ENCODE measurements around the gene TBC1D32.
"Not testable (repeated sequence)": the region's sequence is repeated elsewhere in the genome, so short reads cannot be mapped to it uniquely, and the experiment has no call there.

Gene TBC1D32

GRCh38 chr6:121105461-121105860 is 228.8 kb downstream of the TBC1D32 start:
- DNase-seq (ENCODE audit: extremely low read depth, insufficient read length), result no peak
- Histone ChIP-seq H3K4me3 (replicated peaks; ENCODE audit: low read depth, low read length) (no peak overlapping the region), H3K36me3 (ENCODE audit: control insufficient read depth, insufficient read depth, low read length) (no peaks in the 10 kb centered on the region), H3K27me3 (replicated peaks; ENCODE audit: control insufficient read depth, insufficient read depth, low read length) (no peaks in the 10 kb centered on the region)
- no peak for TF ChIP-seq CTCF (IDR thresholded peaks at IDR 0.05; ENCODE audit: insufficient read depth, low read length, poor library complexity, severe bottlenecking)

GRCh38 chr6:121093928-121094327 is 240.4 kb downstream of the TBC1D32 start:
- no peak for DNase-seq (ENCODE audit: extremely low read depth, insufficient read length)
- Histone ChIP-seq H3K27me3 (replicated peaks; ENCODE audit: control insufficient read depth, insufficient read depth, low read length) (no peaks in the 10 kb centered on the region), H3K4me3 (replicated peaks; ENCODE audit: low read depth, low read length) (no peak overlapping the region), H3K36me3 (ENCODE audit: control insufficient read depth, insufficient read depth, low read length) (no peaks in the 10 kb centered on the region)
- no peak for TF ChIP-seq CTCF (IDR thresholded peaks at IDR 0.05; ENCODE audit: insufficient read depth, low read length, poor library complexity, severe bottlenecking)

GRCh38 chr6:121090492-121090891 is 243.8 kb downstream of the TBC1D32 start:
- no peak for DNase-seq (ENCODE audit: extremely low read depth, insufficient read length)
- no peak for TF ChIP-seq CTCF (IDR thresholded peaks at IDR 0.05; ENCODE audit: insufficient read depth, low read length, poor library complexity, severe bottlenecking)
- no peaks in the 10 kb centered on the region for H3K36me3 ChIP-seq (ENCODE audit: control insufficient read depth, insufficient read depth, low read length)

GRCh38 chr6:121086876-121087275 is 247.4 kb downstream of the TBC1D32 start:
- Histone ChIP-seq H3K4me3 (replicated peaks; ENCODE audit: low read depth, low read length) (no peak overlapping the region), H3K27me3 (replicated peaks; ENCODE audit: control insufficient read depth, insufficient read depth, low read length) (no peaks in the 10 kb centered on the region), H3K36me3 (ENCODE audit: control insufficient read depth, insufficient read depth, low read length) (no peaks in the 10 kb centered on the region)
- TF ChIP-seq CTCF (IDR thresholded peaks at IDR 0.05; ENCODE audit: insufficient read depth, low read length, poor library complexity, severe bottlenecking), result no peak
- no peak for DNase-seq (ENCODE audit: extremely low read depth, insufficient read length)

More at GRCh38 chr6:121090492-121090891, 243.8 kb downstream of the TBC1D32 start:
- Histone ChIP-seq H3K27me3 (replicated peaks; ENCODE audit: control insufficient read depth, insufficient read depth, low read length) (no peaks in the 10 kb centered on the region), H3K4me3 (replicated peaks; ENCODE audit: low read depth, low read length) (no peak overlapping the region)

GRCh38 chr6:121076119-121076518 is 258.2 kb downstream of the TBC1D32 start:
- TF ChIP-seq CTCF (IDR thresholded peaks at IDR 0.05; ENCODE audit: insufficient read depth, low read length, poor library complexity, severe bottlenecking), result no peak
- DNase-seq (ENCODE audit: extremely low read depth, insufficient read length), result no peak
- H3K4me3 ChIP-seq (replicated peaks; ENCODE audit: low read depth, low read length), result no peak overlapping the region
- no peaks in the 10 kb centered on the region for H3K27me3 ChIP-seq (replicated peaks; ENCODE audit: control insufficient read depth, insufficient read depth, low read length)
- H3K36me3 ChIP-seq (ENCODE audit: control insufficient read depth, insufficient read depth, low read length), result no peaks in the 10 kb centered on the region

GRCh38 chr6:121068749-121069148 is 265.5 kb downstream of the TBC1D32 start:
- H3K4me3 ChIP-seq (replicated peaks; ENCODE audit: low read depth, low read length); DNase-seq (ENCODE audit: extremely low read depth, insufficient read length); H3K36me3 ChIP-seq (ENCODE audit: control insufficient read depth, insufficient read depth, low read length); H3K27me3 ChIP-seq (replicated peaks; ENCODE audit: control insufficient read depth, insufficient read depth, low read length): not testable (repeated sequence)

Measured in GM06990 (cell line).